HepG2 (cell line): ENCODE results near the gene SEMA3F. TPM values are rescaled to one million over a fixed set of nuclear protein-coding genes. Genes with fewer than 3 reads are reported as not detected.

Experiments used
- ATAC-seq: fragments of 200-7000 bp; cut with Tn5 transposase; 3 replicates; pipeline ENCODE4 v1.9.1; 2020; ENCODE audit warnings: mild to moderate bottlenecking, moderate library complexity
- BruUV-seq: library from RNA; stranded (reverse); fragments of 400-500 nt; replicated peaks from 2 replicates; lab custom pipeline; 2021; lab: Mats Ljungman, UMichigan
- CTCF ChIA-PET: fragments of 300-600 bp; formaldehyde crosslinking; extraction: SDS; loops from one replicate; lab custom pipeline; 2021; ENCODE audit warnings: low total read pairs, inconsistent platforms, low intra/inter-chr PET ratio; lab: Yijun Ruan, JAX
- POLR2A ChIA-PET: fragments of 350-600 bp; sonication (Branson Sonifier 250); formaldehyde crosslinking; loops from one replicate; lab custom pipeline; 2020; ENCODE audit warnings: antibody characterized with exemption, inconsistent platforms; lab: Yijun Ruan, JAX
- DNase-seq: peaks from one replicate; pipeline ENCODE4 v3.0.0-alpha.2; 2015; ENCODE audit warnings: low spot score
- FAIRE-seq: peaks from 3 replicates; lab custom pipeline; 2011; peaks lifted over from hg19 to GRCh38; lab: Jason Lieb, UNC
- H2AFZ ChIP-seq: one replicate; pipeline ENCODE4 v1.6.1; 2011; ENCODE audit warnings: low read length, inconsistent platforms
- H3K27ac ChIP-seq: fragments of 300-600 bp; 3 replicates; pipeline ENCODE4 v1.8.0; 2011; ENCODE audit warnings: mixed run types, mild to moderate bottlenecking, mixed read lengths, low read length, inconsistent platforms; ENCODE audit not compliant: insufficient read depth; ENCODE audit errors: extremely low read length
- H3K27me3 ChIP-seq, 2 experiments: fragments of 200-600 bp in 1 of 2; 2 replicates in 1 of 2; 3 replicates in 1 of 2; pipeline versions ENCODE4 v1.6.0 to v1.8.0; 2011; ENCODE audit warnings: low read length in 2 of 2, mild to moderate bottlenecking in 2 of 2, moderate library complexity in 2 of 2, inconsistent platforms in 1 of 2; ENCODE audit not compliant: insufficient read depth in 2 of 2, control insufficient read depth in 1 of 2
- H3K36me3 ChIP-seq, 2 experiments: fragments of 200-600 bp in 1 of 2; replicated peaks in 1 of 2; 2 replicates in 1 of 2; 3 replicates in 1 of 2; pipeline versions ENCODE4 v1.5.1 to v1.8.0; 2011; ENCODE audit warnings: low read length in 2 of 2, inconsistent platforms in 1 of 2; ENCODE audit not compliant: insufficient read depth in 2 of 2, control insufficient read depth in 1 of 2
- H3K4me1 ChIP-seq: 2 replicates; pipeline ENCODE4 v1.5.1; 2012; ENCODE audit warnings: low read length, inconsistent platforms; ENCODE audit not compliant: insufficient read depth
- H3K4me2 ChIP-seq: 2 replicates; pipeline ENCODE4 v1.6.0; 2011; ENCODE audit warnings: low read depth, low read length, inconsistent platforms
- H3K4me3 ChIP-seq, 3 experiments: fragments of 200-600 bp in 1 of 3; sonication (generic), shearing (Covaris generic) in 1 of 3; replicated peaks in 1 of 3; 2 replicates each; pipeline ENCODE4 v1.5.1; 2011 to 2016; ENCODE audit warnings: low read length in 3 of 3, inconsistent platforms in 2 of 3, low read depth in 2 of 3, mild to moderate bottlenecking in 2 of 3, control low read depth in 1 of 3, mixed read lengths in 1 of 3; ENCODE audit not compliant: insufficient read depth in 1 of 3
- H3K79me2 ChIP-seq: one replicate; pipeline ENCODE4 v1.6.1; 2011; ENCODE audit warnings: low read length, inconsistent platforms; ENCODE audit not compliant: insufficient read depth
- H3K9ac ChIP-seq: 2 replicates; pipeline ENCODE4 v1.6.0; 2011; ENCODE audit warnings: mild to moderate bottlenecking, low read depth, low read length, inconsistent platforms; ENCODE audit not compliant: insufficient read depth
- H3K9me3 ChIP-seq: 2 replicates; pipeline ENCODE4 v1.5.1; 2012; ENCODE audit warnings: mild to moderate bottlenecking, low read length
- H4K20me1 ChIP-seq: 2 replicates; pipeline ENCODE4 v1.6.0; 2011; ENCODE audit warnings: inconsistent platforms, mild to moderate bottlenecking, low read length, moderate library complexity; ENCODE audit not compliant: insufficient read depth
- ATAD3A ChIP-seq: sonication (generic); formaldehyde crosslinking; IDR thresholded peaks from 2 replicates; pipeline ENCODE4 v1.4.0; 2020; ENCODE audit warnings: missing genetic modification reagents
- KDM4B ChIP-seq: sonication (generic); formaldehyde crosslinking; IDR thresholded peaks from 2 replicates; pipeline ENCODE4 v1.4.0; 2020; ENCODE audit warnings: missing genetic modification reagents
- MAFG ChIP-seq: sonication (generic); formaldehyde crosslinking; IDR thresholded peaks from 2 replicates; pipeline ENCODE4 v1.5.1; 2020; ENCODE audit warnings: mild to moderate bottlenecking, missing genetic modification reagents
- TBX2 ChIP-seq: sonication (generic); formaldehyde crosslinking; IDR thresholded peaks from 2 replicates; pipeline ENCODE4 v1.5.0; 2020; ENCODE audit warnings: missing genetic modification reagents, mild to moderate bottlenecking, borderline replicate concordance
- XBP1 ChIP-seq: sonication (generic); formaldehyde crosslinking; IDR thresholded peaks from 2 replicates; pipeline ENCODE4 v1.5.0; 2020; ENCODE audit warnings: missing genetic modification reagents
- ZFP41 ChIP-seq: sonication (generic); formaldehyde crosslinking; IDR thresholded peaks from 2 replicates; pipeline ENCODE4 v1.4.0; 2020; ENCODE audit warnings: mild to moderate bottlenecking, missing genetic modification reagents, borderline replicate concordance
- ZNF235 ChIP-seq: sonication (generic); formaldehyde crosslinking; IDR thresholded peaks from 2 replicates; pipeline ENCODE4 v1.8.1; 2023; ENCODE audit warnings: mild to moderate bottlenecking, missing genetic modification reagents, borderline replicate concordance
- ZNF558 ChIP-seq: sonication (generic); formaldehyde crosslinking; IDR thresholded peaks from 2 replicates; pipeline ENCODE4 v1.9.0; 2022; ENCODE audit warnings: mild to moderate bottlenecking, missing genetic modification reagents, borderline replicate concordance
- ZNF614 ChIP-seq: IDR thresholded peaks from 2 replicates; pipeline ENCODE4 v1.6.1; 2018; ENCODE audit warnings: missing biosample characterization, missing genetic modification reagents, inconsistent platforms, borderline replicate concordance
- WGBS: methylation state at CpG from one replicate; pipeline ENCODE4 v1.1.6; 2017; ENCODE audit warnings: low lambda C conversion rate; 5-methylcytosine and 5-hydroxymethylcytosine counted together
- in situ Hi-C: cut with HindIII; loops from 2 replicates; pipeline ENCODE4 v1.10.0; 2017; ENCODE audit warnings: low pct_unique_long_range_greater_than_20kb; ENCODE audit not compliant: extremely low pct_ligation_motif_present
- intact Hi-C: fragments of 100-400 bp; cut with micrococcal nuclease; formaldehyde crosslinking; loops from one replicate; pipeline ENCODE4 v1.10.0; 2022; ENCODE audit not compliant: unreplicated experiment
- polyA plus RNA-seq, 8 experiments: library from polyadenylated mRNA; depleted of rRNA in 3 of 8; stranded (reverse) in 7 of 8; unstranded in 1 of 8; fragments of >200 nt; fragmentation: Illumina TruSeq in 4 of 8; extraction: Trizol in 4 of 8; gene quantifications; 2 replicates each; pipeline versions ENCODE4 v1.2.1 to v1.2.3, GENCODE V29; 2011 to 2016; ENCODE audit warnings: low read depth in 4 of 8, missing spikeins in 1 of 8, mixed read lengths in 1 of 8; ENCODE audit not compliant: insufficient read depth in 1 of 8
- total RNA-seq, 5 experiments: library from RNA; depleted of rRNA; stranded (reverse); fragments of >200 nt; fragmentation: Illumina TruSeq; extraction: Trizol; gene quantifications; 2 replicates each; pipeline ENCODE4 v1.2.3, GENCODE V29; 2016; ENCODE audit warnings: low read depth in 1 of 5
- TF ChIP-seq, protein P1 (sequence below): sonication (generic); formaldehyde crosslinking; IDR thresholded peaks from 2 replicates; pipeline ENCODE4 v1.5.1; 2020; ENCODE audit warnings: mild to moderate bottlenecking, missing genetic modification reagents
- TF ChIP-seq, protein P2 (sequence below): IDR thresholded peaks from 2 replicates; pipeline ENCODE4 v1.6.1; 2016; ENCODE audit warnings: mild to moderate bottlenecking
- TF ChIP-seq, protein P3 (sequence below): sonication (generic); formaldehyde crosslinking; IDR thresholded peaks from 2 replicates; pipeline ENCODE4 v1.5.0; 2020; ENCODE audit warnings: mild to moderate bottlenecking, missing genetic modification reagents

SEMA3F gene
- total and polyA plus RNA-seq, 2 of the 13 experiments (the other 11 are each of a cell fraction or from before 2014, with no cell fraction given), result 7.6 to 17.2 TPM

DNA sequence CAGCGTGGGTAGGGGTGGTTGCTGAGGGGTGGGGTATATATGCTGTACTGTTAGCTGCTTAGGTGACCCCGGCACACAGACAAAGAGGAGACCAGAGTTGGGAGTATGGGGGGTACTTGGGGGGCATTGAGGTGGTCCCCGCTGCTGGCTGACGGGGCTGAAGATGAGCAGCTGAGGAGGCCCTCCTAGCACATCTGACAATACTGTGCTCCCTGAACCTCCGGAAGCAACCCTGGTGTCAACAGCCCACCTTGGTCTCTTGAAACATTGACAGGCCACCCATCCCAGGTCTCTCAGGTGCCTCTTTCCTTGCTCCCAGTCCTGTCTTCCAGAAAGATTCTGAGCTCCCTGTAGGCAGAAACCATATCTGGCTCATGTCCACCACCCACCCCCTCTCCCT, 19.2 kb upstream of the SEMA3F start:
- no peaks in the 10 kb centered on the region for H3K79me2 ChIP-seq
- FAIRE-seq, result no peak
- peaks cover 7% of the 10 kb centered on the region; the same call in 1 of the 2 replicates for H3K4me1 ChIP-seq
- no peak overlapping the region for H3K4me3 ChIP-seq
- H3K27me3 ChIP-seq, result peaks cover 28 to 65% of the 10 kb centered on the region in 2 experiments; a peak in 4 of 5 replicates
- POLR2A ChIA-PET, result interaction anchor here (1.4 to 1.9 kb wide), 3 partner anchors 20 to 66 kb away, joined by 3 to 6 read pairs (median 6); no protein-coding TSS in a partner anchor
- no peaks in the 10 kb centered on the region for H3K9me3 ChIP-seq
- BruUV-seq, result no TSS peak
- DNase-seq, result no peak
- intact Hi-C loops (no loop called here), in situ Hi-C loops (no loop called here)
- no peak overlapping the region for H3K4me2 ChIP-seq
- no peaks in the 10 kb centered on the region for H3K36me3 ChIP-seq
- no peak overlapping the region for H3K27ac ChIP-seq
- no peak overlapping the region for H3K9ac ChIP-seq
- no peak for ATAC-seq
- 25% methylated on average over 4 of the region's 5 CpGs for WGBS
- CTCF ChIA-PET, result no interaction called here
- no peak overlapping the region for H2AFZ ChIP-seq
- no peak for TF ChIP-seq KDM4B (CRISPR knock-in tag)
- TF ChIP-seq ZFP41 (CRISPR knock-in tag), result no peak
- TF ChIP-seq XBP1 (CRISPR knock-in tag), result no peak
- no peak for TF ChIP-seq MAFG (CRISPR knock-in tag)
- TF ChIP-seq, protein P1, sequence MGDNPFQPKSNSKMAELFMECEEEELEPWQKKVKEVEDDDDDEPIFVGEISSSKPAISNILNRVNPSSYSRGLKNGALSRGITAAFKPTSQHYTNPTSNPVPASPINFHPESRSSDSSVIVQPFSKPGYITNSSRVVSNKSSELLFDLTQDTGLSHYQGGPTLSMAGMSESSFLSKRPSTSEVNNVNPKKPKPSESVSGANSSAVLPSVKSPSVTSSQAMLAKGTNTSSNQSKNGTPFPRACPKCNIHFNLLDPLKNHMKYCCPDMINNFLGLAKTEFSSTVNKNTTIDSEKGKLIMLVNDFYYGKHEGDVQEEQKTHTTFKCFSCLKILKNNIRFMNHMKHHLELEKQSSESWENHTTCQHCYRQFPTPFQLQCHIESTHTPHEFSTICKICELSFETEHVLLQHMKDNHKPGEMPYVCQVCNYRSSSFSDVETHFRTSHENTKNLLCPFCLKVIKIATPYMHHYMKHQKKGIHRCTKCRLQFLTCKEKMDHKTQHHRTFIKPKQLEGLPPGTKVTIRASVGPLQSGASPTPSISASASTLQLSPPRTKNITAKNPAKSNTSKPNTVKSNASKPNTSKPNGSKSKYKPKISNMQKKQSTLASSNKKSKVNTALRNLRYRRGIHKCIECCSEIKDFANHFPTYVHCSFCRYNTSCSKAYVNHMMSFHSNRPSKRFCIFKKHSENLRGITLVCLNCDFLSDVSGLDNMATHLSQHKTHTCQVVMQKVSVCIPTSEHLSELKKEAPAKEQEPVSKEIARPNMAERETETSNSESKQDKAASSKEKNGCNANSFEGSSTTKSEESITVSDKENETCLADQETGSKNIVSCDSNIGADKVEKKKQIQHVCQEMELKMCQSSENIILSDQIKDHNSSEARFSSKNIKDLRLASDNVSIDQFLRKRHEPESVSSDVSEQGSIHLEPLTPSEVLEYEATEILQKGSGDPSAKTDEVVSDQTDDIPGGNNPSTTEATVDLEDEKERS (CRISPR knock-in tag), result no peak
- TF ChIP-seq, protein P2, sequence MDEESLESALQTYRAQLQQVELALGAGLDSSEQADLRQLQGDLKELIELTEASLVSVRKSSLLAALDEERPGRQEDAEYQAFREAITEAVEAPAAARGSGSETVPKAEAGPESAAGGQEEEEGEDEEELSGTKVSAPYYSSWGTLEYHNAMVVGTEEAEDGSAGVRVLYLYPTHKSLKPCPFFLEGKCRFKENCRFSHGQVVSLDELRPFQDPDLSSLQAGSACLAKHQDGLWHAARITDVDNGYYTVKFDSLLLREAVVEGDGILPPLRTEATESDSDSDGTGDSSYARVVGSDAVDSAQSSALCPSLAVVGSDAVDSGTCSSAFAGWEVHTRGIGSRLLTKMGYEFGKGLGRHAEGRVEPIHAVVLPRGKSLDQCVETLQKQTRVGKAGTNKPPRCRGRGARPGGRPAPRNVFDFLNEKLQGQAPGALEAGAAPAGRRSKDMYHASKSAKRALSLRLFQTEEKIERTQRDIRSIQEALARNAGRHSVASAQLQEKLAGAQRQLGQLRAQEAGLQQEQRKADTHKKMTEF (CRISPR knock-in tag), result no peak
- no peak for TF ChIP-seq ATAD3A (CRISPR knock-in tag)
- no peak for TF ChIP-seq ZNF235
- no peak for TF ChIP-seq TBX2
- no peak for TF ChIP-seq ZNF558
- no peak for TF ChIP-seq ZNF614 (CRISPR knock-in tag)
- TF ChIP-seq, protein P3, sequence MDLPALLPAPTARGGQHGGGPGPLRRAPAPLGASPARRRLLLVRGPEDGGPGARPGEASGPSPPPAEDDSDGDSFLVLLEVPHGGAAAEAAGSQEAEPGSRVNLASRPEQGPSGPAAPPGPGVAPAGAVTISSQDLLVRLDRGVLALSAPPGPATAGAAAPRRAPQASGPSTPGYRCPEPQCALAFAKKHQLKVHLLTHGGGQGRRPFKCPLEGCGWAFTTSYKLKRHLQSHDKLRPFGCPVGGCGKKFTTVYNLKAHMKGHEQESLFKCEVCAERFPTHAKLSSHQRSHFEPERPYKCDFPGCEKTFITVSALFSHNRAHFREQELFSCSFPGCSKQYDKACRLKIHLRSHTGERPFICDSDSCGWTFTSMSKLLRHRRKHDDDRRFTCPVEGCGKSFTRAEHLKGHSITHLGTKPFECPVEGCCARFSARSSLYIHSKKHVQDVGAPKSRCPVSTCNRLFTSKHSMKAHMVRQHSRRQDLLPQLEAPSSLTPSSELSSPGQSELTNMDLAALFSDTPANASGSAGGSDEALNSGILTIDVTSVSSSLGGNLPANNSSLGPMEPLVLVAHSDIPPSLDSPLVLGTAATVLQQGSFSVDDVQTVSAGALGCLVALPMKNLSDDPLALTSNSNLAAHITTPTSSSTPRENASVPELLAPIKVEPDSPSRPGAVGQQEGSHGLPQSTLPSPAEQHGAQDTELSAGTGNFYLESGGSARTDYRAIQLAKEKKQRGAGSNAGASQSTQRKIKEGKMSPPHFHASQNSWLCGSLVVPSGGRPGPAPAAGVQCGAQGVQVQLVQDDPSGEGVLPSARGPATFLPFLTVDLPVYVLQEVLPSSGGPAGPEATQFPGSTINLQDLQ (CRISPR knock-in tag), result no peak
- H4K20me1 ChIP-seq, result no peaks in the 10 kb centered on the region
